Stimulated activated CD4-positive, alpha-beta T cell treated with anti-CD3 and anti-CD28 coated beads, TNF-alpha, amount 100 ng/mL, for 1 hour (primary cell): ENCODE results near the gene FAF2.
A peak's percentile ranks its signal among the peaks of the same experiment; 100 is the strongest.
"Not testable (repeated sequence)": the region's sequence is repeated elsewhere in the genome, so short reads cannot be mapped to it uniquely, and the experiment has no call there.

Source experiments
- DNase-seq, 3 donors: peaks; one replicate each; pipeline ENCODE4 v3.0.0-alpha.2; 2020; ENCODE audit warnings: low read depth in 3 of 3, low spot score in 1 of 3

The FAF2 gene

GRCh38 chr5:176542135-176542595, 94.0 kb downstream of the FAF2 start:
- DNase-seq: peak in 2 of 3 donors; percentile 43 to 66

DNA sequence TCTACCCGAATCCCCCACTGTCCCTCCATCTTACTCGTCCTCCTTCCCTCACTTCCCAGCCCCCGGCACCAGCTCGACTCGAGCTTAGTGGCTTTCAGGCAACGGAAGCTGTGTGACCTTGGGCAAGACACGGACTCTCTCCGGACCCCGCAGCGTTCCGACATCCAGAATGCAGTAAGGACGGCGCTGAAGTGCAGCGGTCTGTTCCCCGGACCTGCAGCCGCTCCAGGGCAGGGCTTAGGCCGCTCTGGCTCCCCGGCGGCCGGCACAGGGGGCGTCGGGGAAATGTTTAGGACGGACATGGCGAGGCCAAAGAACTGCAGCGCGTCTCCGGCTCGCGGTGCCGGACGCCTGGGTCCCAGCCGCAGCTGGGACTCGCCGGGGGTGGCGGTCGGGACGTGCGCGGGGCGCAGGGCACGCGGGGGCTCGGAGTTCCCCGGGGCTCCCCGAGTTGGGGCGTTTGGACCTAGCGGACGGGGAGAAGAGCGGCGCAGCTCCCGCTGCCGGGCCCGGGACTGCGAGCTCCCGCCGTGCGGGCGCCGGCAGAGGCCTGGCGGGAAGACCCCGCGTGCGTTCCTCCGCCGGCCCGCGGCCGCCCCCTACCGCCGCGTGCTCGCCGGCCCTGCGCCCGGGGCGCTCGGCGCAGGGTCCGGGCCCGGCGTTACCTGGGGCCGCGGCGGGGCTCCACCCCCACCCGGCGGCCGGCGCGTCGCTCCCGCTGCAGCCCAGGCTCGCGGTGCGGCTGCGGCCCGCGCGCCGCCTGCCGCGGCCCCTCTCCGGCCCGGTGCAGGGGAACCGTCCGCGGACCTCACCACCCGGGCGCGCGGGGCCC, 94.6 kb downstream of the FAF2 start:
- peak in 1 of 3 donors; percentile 24 for DNase-seq

DNA sequence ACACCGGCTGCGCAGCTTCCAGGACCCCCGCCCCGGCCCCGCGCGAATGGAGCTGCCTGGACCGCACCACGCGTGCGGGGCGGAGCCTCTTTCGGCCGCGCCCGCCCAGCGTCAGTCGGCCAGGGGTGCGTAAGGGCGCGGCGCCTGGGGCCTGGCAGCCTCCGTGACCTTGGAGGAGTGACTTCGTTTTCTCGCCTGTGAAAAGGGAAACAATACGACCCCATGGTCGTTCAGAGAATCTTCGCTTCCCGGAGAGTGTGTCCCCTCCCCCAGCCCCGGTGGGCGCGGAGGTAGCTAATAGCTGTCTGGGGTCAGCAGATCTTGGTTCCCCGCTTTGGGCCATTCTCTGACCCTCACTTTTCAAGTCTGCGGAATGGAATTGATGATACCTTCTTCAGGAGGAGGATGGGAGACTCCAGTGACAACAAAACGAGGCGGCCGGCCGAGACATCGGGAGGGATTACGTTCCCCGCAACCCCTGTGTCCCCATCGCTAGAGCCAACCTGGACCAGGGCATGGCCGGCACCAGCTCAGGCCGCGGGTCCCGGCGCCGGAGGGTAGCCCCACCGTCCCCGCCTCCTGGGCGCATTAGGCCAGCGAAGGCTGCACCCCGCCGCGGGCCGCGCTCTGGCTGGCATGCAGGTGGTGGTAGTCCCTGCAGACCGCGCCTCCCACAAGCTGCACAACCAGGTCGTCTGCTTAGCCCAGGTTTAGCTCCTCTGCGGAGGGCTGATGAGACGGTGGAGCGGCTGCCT, 95.4 kb downstream of the FAF2 start:
- peak in 1 of 3 donors; percentile 64 for DNase-seq

GRCh38 chr5:176545388-176545736, 97.2 kb downstream of the FAF2 start:
- DNase-seq: no peak

DNA sequence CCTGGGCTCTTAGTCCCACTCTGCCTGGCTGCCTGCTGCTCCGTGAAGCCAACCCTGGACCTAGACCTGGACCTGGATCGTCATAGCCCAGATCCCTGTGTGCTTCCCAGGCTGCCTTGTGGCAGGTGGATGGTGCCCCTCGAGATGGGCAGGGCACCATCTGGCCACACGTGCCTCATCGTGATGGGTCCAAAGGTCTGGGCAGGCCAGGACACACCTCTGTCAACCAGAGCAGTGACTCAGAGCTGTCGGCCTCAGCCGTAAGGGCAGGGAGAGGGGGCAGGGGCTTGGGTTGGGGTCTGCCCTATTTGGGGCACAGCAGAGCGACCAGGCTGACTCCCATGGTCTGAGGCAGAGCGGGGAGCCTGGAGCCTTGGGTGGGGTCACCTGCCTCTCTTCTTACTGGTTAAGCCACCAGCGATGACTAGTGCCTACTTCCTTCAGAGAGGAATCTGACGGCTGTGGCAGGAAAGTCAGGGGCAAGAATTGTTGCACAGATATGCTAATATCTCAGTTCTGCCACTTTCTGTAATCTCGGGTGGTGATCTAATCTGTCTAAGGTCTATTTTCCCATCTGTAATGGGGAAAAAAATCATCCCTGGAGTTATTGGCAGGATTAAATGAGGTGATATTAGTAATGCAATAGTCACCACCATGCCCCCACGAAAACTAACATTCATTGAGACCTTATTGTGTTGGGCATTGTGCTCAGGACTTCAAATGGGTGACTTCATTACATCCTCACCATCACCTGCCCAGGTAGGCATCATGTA, 97.7 kb downstream of the FAF2 start:
- DNase-seq: no peak

GRCh38 chr5:176547802-176548201, 99.6 kb downstream of the FAF2 start:
- no peak for DNase-seq

- DNase-seq: no peak
Measured at GRCh38 chr5:176548967-176549444, 100.8 kb downstream of the FAF2 start, which contains the start of gene CDHR2. Gene CDHR2 (plus strand): TSS chr5:176549342. CDS start chr5:176565353, 16,011 bp downstream.

- DNase-seq: no peak
Measured at GRCh38 chr5:176549871-176550270, 101.7 kb downstream of the FAF2 start.

DNA sequence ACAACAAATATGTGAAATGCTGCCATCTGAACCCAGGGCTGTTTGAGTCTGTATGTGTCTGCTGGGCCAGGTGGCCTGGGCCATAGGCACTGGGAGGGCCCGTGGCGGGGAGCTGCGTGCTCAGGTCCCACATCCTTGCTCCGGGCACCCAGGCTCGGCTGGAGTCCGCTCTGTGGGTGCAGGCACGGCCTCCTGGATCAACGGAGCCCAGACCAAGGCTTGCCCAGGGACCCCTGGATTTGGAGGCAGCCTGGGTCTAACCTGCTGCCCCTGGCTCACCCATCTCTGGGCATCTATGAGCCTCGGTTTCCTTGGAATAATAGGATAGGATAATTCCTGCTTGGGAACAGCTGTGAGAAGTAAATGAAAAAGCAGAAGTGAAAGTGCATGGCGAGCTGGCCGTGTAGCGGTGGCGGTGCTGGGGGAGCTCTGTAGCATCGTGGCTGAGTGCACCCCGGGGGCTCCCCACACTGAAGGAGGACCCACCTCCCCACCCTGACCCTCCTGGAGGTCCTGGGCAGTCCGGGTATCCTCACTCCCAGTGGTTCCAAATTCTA, 102.2 kb downstream of the FAF2 start:
- no peak for DNase-seq

DNA sequence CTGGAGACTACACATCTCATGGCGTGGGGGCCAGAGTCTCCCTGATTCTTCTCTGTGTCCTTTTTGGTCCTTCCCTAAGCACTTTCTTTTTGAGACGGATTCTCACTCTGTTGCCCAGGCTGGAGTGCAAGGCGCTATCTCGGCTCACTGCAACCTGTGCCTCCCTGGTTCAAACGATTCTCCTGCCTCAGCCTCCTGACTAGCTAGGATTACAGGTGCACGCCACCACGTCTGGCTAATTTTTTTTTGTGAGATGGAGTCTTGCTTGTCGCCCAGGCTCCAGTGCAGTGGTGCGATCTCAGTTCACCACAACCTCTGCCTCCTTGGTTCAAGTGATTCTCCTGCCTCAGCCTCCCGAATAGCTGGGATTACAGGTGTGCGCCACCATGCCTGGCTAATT, 102.8 kb downstream of the FAF2 start:
- not testable (repeated sequence) for DNase-seq

DNA sequence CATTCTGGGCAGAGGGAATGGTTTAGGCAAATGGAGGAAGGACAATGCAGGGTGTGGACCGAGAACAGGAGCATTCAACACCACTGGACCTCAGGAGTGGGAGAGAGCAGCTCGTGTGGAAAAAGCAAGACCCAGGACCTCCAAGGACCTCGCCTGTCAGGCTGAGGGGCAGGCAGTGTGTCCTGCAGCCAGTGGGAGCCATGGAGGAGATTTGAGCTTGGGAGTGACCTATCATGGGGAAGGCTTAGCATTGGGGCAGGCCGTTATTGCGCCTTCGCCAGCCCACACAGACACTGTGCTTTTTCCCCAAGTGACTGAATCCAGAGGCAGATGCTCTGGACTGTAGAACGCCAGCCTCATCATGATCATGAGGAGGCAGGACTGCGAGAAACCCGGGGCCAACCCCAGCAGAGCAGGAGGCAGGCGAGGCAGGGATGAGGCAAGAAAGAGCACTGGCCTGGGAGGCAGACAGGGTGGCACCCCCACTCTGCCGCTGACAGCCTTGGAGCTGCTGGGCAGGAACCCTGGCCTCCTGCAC, 104.2 kb downstream of the FAF2 start:
- no peak for DNase-seq

DNA sequence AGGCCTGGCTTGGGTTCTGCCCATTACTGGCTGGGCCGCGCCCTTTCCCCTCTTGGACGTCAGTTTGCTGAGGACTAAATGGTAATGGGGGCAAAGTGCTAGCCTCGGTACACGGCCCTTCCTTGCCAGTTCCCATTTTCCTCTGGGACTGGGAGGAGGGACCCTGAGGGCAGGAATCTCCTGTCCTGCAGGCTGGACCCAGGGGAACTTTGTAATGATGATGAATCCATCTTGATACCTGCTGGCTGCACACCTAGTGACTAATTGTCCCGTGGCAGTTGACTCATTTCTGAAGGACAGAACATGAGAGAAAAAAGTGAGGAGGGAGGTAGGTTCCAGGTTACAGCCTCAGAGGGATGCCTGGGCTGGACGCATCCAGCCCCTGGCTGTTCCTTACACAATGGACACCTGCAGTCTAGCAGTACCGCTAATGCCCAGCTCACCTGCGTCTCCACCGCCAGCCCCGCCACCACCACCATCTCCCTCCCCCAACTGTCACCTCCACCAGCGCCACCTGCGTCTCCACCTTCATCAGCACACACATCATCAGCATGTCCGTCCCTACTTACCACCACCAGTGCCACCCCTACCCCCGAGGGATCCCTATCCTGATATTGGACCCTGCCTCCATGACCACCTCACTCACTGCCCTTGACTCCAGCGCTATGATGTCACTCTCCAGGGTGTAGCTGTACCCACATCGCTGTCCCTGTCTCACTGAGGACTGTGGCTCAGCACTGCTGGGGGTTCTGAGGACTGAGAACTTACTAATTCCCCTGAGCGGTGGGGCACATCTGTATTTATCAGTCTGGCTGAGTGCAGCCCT, 105.3 kb downstream of the FAF2 start:
- no peak for DNase-seq

DNA sequence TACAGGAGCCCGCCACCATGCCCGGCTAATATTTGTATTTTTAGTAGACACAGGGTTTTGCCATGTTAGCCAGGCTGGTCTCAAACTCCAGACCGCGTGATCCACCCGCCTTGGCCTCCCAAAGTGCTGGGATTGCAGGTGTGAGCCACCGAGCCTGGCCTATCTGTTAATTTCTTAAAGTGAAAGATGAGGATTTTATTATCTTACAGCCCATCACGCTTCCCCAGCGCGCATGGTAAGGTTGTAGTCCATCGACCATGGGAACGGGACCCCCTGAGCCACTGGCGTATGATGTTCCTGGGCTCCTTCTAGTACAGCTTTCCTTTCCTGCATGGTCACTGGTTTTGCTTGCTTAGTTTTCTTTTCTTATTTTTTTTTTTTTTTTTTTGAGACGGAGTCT, 109.7 kb downstream of the FAF2 start:
- no peak for DNase-seq
